HFFc6 (cell line): Measurements from ENCODE around the gene IL20RB. TPM values are rescaled to one million over a fixed set of nuclear protein-coding genes. Genes with fewer than 3 reads are reported as not detected.

Experiments used
- DNase-seq: peaks from one replicate; pipeline ENCODE4 v3.0.0-alpha.2; 2018
- H3K27ac Mint-ChIP-seq: 2 replicates; pipeline ENCODE4 v1.8.0; 2020; ENCODE audit warnings: mild to moderate bottlenecking, mixed read lengths
- H3K27me3 Mint-ChIP-seq: 2 replicates; pipeline ENCODE4 v1.8.0; 2021; ENCODE audit warnings: mild to moderate bottlenecking, moderate library complexity, mixed read lengths; ENCODE audit not compliant: insufficient read depth
- H3K36me3 Mint-ChIP-seq: 2 replicates; pipeline ENCODE4 v1.8.0; 2021; ENCODE audit warnings: low read depth, mixed read lengths
- H3K4me1 Mint-ChIP-seq: 2 replicates; pipeline ENCODE4 v1.8.0; 2020; ENCODE audit warnings: low read depth, mixed read lengths
- H3K4me3 Mint-ChIP-seq: 2 replicates; pipeline ENCODE4 v1.8.0; 2020; ENCODE audit warnings: mild to moderate bottlenecking, moderate library complexity, mixed read lengths
- H3K9me3 Mint-ChIP-seq: 2 replicates; pipeline ENCODE4 v1.8.0; 2020; ENCODE audit warnings: mild to moderate bottlenecking, mixed read lengths
- total RNA-seq, 6 experiments: library from RNA; stranded (reverse); fragmentation: NEBNext Ultra II Directional; extraction: Animal tissue kit (Norgen Biotek cat#: 25700); gene quantifications; 2 replicates in 1 of 6; 3 replicates in 5 of 6; pipeline ENCODE4 v1.2.3, GENCODE V29; 2021
- TF ChIP-seq, protein P1 (sequence below): fragments of 200-600 bp; sonication (generic); IDR thresholded peaks from 2 replicates; pipeline ENCODE4 v1.5.0; 2021; ENCODE audit warnings: antibody characterized with exemption, mild to moderate bottlenecking

Gene IL20RB
- total RNA-seq, 6 experiments from 2014 or later, result 0.51 to 1.5 (median 0.82) TPM

GRCh38 chr3:136946978-136947377 is 10.8 kb upstream of the IL20RB start:
- Mint-ChIP-seq H3K4me1 (peaks cover 40% of the 10 kb centered on the region), H3K4me3 (no peak overlapping the region), H3K36me3 (peaks cover 28% of the 10 kb centered on the region), H3K27me3 (peaks cover 1% of the 10 kb centered on the region; the same call in 1 of the 2 replicates), H3K9me3 (no peaks in the 10 kb centered on the region), H3K27ac (peak overlapping the region; percentile 66)
- no peak for DNase-seq
- TF ChIP-seq, protein P1, sequence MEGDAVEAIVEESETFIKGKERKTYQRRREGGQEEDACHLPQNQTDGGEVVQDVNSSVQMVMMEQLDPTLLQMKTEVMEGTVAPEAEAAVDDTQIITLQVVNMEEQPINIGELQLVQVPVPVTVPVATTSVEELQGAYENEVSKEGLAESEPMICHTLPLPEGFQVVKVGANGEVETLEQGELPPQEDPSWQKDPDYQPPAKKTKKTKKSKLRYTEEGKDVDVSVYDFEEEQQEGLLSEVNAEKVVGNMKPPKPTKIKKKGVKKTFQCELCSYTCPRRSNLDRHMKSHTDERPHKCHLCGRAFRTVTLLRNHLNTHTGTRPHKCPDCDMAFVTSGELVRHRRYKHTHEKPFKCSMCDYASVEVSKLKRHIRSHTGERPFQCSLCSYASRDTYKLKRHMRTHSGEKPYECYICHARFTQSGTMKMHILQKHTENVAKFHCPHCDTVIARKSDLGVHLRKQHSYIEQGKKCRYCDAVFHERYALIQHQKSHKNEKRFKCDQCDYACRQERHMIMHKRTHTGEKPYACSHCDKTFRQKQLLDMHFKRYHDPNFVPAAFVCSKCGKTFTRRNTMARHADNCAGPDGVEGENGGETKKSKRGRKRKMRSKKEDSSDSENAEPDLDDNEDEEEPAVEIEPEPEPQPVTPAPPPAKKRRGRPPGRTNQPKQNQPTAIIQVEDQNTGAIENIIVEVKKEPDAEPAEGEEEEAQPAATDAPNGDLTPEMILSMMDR, result no peak

DNA sequence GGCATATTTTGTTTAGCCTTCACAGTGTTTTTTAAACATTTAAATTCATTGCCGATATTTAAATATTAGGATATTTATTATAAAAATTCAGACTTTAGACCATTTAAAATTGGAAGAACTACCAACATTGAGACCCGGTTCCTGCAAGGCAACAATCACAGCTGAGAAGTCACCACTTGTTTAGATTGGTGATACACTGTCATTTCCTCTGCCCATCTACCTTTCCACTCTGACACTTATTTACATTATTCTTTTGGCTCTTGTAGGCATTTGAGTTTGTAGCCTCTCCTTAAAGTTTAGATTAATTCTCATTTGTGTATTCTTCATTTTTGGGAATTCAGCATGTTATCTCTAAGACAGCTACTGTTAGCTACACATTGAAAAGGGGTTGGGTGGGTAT is 10.3 kb upstream of the IL20RB start:
- peaks cover 27% of the 10 kb centered on the region for H3K36me3 Mint-ChIP-seq
- H3K9me3 Mint-ChIP-seq, result no peaks in the 10 kb centered on the region
- no peak overlapping the region for H3K27ac Mint-ChIP-seq
- no peak overlapping the region for H3K4me3 Mint-ChIP-seq
- TF ChIP-seq, protein P1, result no peak
- no peak for DNase-seq
- H3K27me3 Mint-ChIP-seq, result peaks cover 1% of the 10 kb centered on the region; the same call in 1 of the 2 replicates
- H3K4me1 Mint-ChIP-seq, result peaks cover 41% of the 10 kb centered on the region

- Mint-ChIP-seq H3K4me1 (peaks cover 42% of the 10 kb centered on the region), H3K27me3 (no peaks in the 10 kb centered on the region), H3K9me3 (no peaks in the 10 kb centered on the region), H3K27ac (no peak overlapping the region), H3K4me3 (no peak overlapping the region), H3K36me3 (peaks cover 13% of the 10 kb centered on the region)
- DNase-seq, result no peak
- TF ChIP-seq, protein P1, result no peak
Measured at GRCh38 chr3:136949146-136949545, 8.6 kb upstream of the IL20RB start.

DNA sequence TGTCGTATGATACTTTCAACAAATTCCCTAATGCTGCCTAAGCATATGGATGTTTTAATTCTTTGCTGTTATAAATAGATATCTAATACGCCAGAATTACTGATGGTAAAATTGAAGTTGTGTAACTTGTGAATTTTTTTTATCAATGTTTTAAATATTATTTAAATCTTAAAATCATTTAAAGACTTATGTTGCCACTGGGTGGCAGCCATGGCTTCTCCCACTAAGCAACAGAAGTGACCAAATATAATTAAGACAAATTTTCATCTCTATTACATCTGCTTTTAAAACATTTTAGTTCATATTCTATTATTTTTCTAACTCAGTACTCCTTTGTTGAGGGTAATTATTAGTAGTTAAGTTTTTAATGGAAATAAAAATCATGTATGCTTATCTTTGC is 8.1 kb upstream of the IL20RB start:
- no peak overlapping the region for H3K4me3 Mint-ChIP-seq
- peaks cover 47% of the 10 kb centered on the region for H3K4me1 Mint-ChIP-seq
- H3K9me3 Mint-ChIP-seq, result no peaks in the 10 kb centered on the region
- H3K27me3 Mint-ChIP-seq, result no peaks in the 10 kb centered on the region; the same call in 1 of the 2 replicates
- TF ChIP-seq, protein P1, result peak; percentile 73
- no peak overlapping the region for H3K27ac Mint-ChIP-seq
- peaks cover 13% of the 10 kb centered on the region for H3K36me3 Mint-ChIP-seq
- DNase-seq, result no peak

DNA sequence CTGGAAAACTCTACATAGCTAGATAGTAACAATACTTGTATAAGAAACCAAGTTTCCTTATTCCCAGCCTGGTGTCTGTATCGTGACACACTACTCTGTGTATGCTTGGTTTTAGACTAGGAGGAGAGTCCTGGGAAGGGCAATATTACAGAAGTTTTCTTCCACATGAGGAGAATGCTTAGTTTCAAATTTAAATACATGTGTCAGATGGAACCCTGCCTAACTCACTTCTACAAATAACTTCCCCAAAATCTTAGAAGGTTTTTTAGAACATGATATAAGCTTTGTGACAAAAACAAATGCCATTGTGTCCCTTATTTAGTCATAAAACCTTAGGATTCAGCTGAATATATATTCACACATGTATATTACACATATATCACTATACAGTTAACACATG is 7.2 kb upstream of the IL20RB start:
- H3K9me3 Mint-ChIP-seq, result no peaks in the 10 kb centered on the region
- peaks cover 9% of the 10 kb centered on the region for H3K36me3 Mint-ChIP-seq
- no peak overlapping the region for H3K4me3 Mint-ChIP-seq
- TF ChIP-seq, protein P1, result no peak
- DNase-seq, result no peak
- H3K27me3 Mint-ChIP-seq, result no peaks in the 10 kb centered on the region; the same call in 1 of the 2 replicates
- H3K4me1 Mint-ChIP-seq, result peaks cover 57% of the 10 kb centered on the region
- H3K27ac Mint-ChIP-seq, result no peak overlapping the region

- TF ChIP-seq, protein P1, result no peak
- Mint-ChIP-seq H3K27me3 (no peaks in the 10 kb centered on the region; the same call in 1 of the 2 replicates), H3K4me3 (peak overlapping the region; percentile 49; the same call in 1 of the 2 replicates), H3K4me1 (peaks cover 67% of the 10 kb centered on the region), H3K36me3 (no peaks in the 10 kb centered on the region), H3K9me3 (no peaks in the 10 kb centered on the region), H3K27ac (peak overlapping the region; percentile 47)
- DNase-seq, result peak; percentile 50
Measured at GRCh38 chr3:136952292-136952691, 5.5 kb upstream of the IL20RB start.
